Upper lobe of left lung (tissue), 6 donors: ENCODE results near the gene AIMP1. TPM values are rescaled to one million over a fixed set of nuclear protein-coding genes. Genes with fewer than 3 reads are reported as not detected.

Experiments
- ATAC-seq, 2 donors: fragments of 200-7000 bp; cut with Tn5 transposase; one replicate each; pipeline ENCODE4 v1.9.1; 2022; ENCODE audit warnings: mild to moderate bottlenecking in 2 of 2, moderate library complexity in 2 of 2; ENCODE audit not compliant: low FRiP score in 2 of 2
- DNase-seq, 2 donors: peaks; one replicate each; pipeline ENCODE4 v3.0.0-alpha.2; 2019 to 2020
- H3K27ac ChIP-seq, 4 donors: fragments of 200-600 bp; sonication (generic); one replicate each; pipeline ENCODE4 v1.5.1; 2016 to 2019
- H3K27me3 ChIP-seq, 4 donors: fragments of 200-600 bp; sonication (generic); one replicate each; pipeline ENCODE4 v1.5.1; 2017 to 2019
- H3K36me3 ChIP-seq, 4 donors: fragments of 200-600 bp; sonication (generic); one replicate each; pipeline ENCODE4 v1.5.1; 2016 to 2019
- H3K4me1 ChIP-seq, 4 donors: fragments of 200-600 bp; sonication (generic); one replicate each; pipeline ENCODE4 v1.5.1; 2018 to 2019
- H3K4me3 ChIP-seq, 4 donors: fragments of 200-600 bp; sonication (generic); one replicate each; pipeline ENCODE4 v1.5.1; 2017 to 2019; ENCODE audit warnings: mild to moderate bottlenecking in 2 of 4, moderate library complexity in 1 of 4
- H3K9me3 ChIP-seq, 4 donors: fragments of 200-600 bp; sonication (generic); one replicate each; pipeline ENCODE4 v1.5.1; 2018 to 2019
- CTCF ChIP-seq, 6 experiments: fragments of 450-650 bp in 4 of 6; fragments of 200-600 bp in 2 of 6; sonication (generic) in 2 of 6; IDR thresholded peaks; one replicate each; pipeline ENCODE4 v1.5.1; 2016 to 2019; ENCODE audit warnings: antibody characterized with exemption in 6 of 6
- EP300 ChIP-seq, 4 donors: sonication (generic); formaldehyde crosslinking; IDR thresholded peaks; one replicate each; pipeline ENCODE4 v1.5.1; 2017; ENCODE audit warnings: antibody characterized with exemption in 4 of 4, control low read depth in 2 of 4
- POLR2A ChIP-seq, 4 donors: fragments of 450-650 bp; IDR thresholded peaks; one replicate each; pipeline ENCODE4 v1.5.1; 2016 to 2017; ENCODE audit warnings: antibody characterized with exemption in 4 of 4, mild to moderate bottlenecking in 2 of 4
- POLR2AphosphoS5 ChIP-seq, 2 donors: sonication (generic); formaldehyde crosslinking; IDR thresholded peaks; one replicate each; pipeline ENCODE4 v1.5.1; 2017; ENCODE audit warnings: antibody characterized with exemption in 2 of 2
- WGBS, 2 donors: methylation state at CpG; one replicate each; pipeline ENCODE4 v1.1.5; 2017 to 2018; 5-methylcytosine and 5-hydroxymethylcytosine counted together
- total RNA-seq, 6 donors: library from RNA; depleted of rRNA in 4 of 6; stranded (reverse); fragments of >200 nt in 4 of 6; gene quantifications; one replicate each; pipeline versions ENCODE4 v1.1.0 to v1.2.1, GENCODE V29; 2016 to 2021
- donor health status: DM: no; HTN: no; CAD: no; lungs with moderate emphysema.
- donor health status: DM: no; HTN: yes; CAD: no; lungs with severe emphysema.

AIMP1 gene
- total RNA-seq, 6 donors from 2014 or later: 9.4 to 38.5 (median 28.4) TPM

- Histone ChIP-seq H3K4me3 (no peak overlapping the region), H3K27me3 (no peaks in the 10 kb centered on the region), H3K27ac (no peak overlapping the region), H3K36me3 (peaks cover under 1 to 94% (median 29%) of the 10 kb centered on the region in 4 donors), H3K4me1 (no peaks in the 10 kb centered on the region), H3K9me3 (no peaks in the 10 kb centered on the region)
- DNase-seq (no peak), ATAC-seq (no peak)
- WGBS, 2 donors: 88 to 90% methylated on average over 5 of the region's 5 CpGs
- TF ChIP-seq EP300 (IDR thresholded peaks at IDR 0.05) (no peak), CTCF (IDR thresholded peaks at IDR 0.05) (no peak), POLR2AphosphoS5 (IDR thresholded peaks at IDR 0.05) (no peak), POLR2A (IDR thresholded peaks at IDR 0.05) (no peak)
Observed at GRCh38 chr4:106333186-106333585, 16.8 kb downstream of the AIMP1 start.

GRCh38 chr4:106334741-106335470 is 18.6 kb downstream of the AIMP1 start:
- H3K36me3 ChIP-seq: peaks cover 4 to 91% (median 36%) of the 10 kb centered on the region in 4 donors
- H3K4me1 ChIP-seq: no peaks in the 10 kb centered on the region
- ATAC-seq (no peak), DNase-seq (no peak)
- no peak for TF ChIP-seq POLR2A (IDR thresholded peaks at IDR 0.05)
- no peak for TF ChIP-seq CTCF (IDR thresholded peaks at IDR 0.05)
- TF ChIP-seq EP300 (IDR thresholded peaks at IDR 0.05): no peak
- TF ChIP-seq POLR2AphosphoS5 (IDR thresholded peaks at IDR 0.05): no peak
- 92 to 96% methylated on average over 1 of the region's 1 CpG for WGBS, 2 donors
- H3K27ac ChIP-seq: no peak overlapping the region
- no peak overlapping the region for H3K4me3 ChIP-seq
- no peaks in the 10 kb centered on the region for H3K27me3 ChIP-seq
- H3K9me3 ChIP-seq: no peaks in the 10 kb centered on the region

GRCh38 chr4:106336618-106337017 is 20.3 kb downstream of the AIMP1 start:
- no peaks in the 10 kb centered on the region for H3K4me1 ChIP-seq
- no peak for ATAC-seq
- no peaks in the 10 kb centered on the region for H3K27me3 ChIP-seq
- no peak for TF ChIP-seq CTCF (IDR thresholded peaks at IDR 0.05)
- no peak overlapping the region for H3K27ac ChIP-seq
- WGBS, 2 donors: 94 to 98% methylated on average over 3 of the region's 3 CpGs
- no peaks in the 10 kb centered on the region for H3K9me3 ChIP-seq
- DNase-seq: no peak
- no peak overlapping the region for H3K4me3 ChIP-seq
- peaks cover 4 to 80% (median 33%) of the 10 kb centered on the region in 4 donors for H3K36me3 ChIP-seq

GRCh38 chr4:106337916-106338315 is 21.6 kb downstream of the AIMP1 start:
- no peaks in the 10 kb centered on the region for H3K9me3 ChIP-seq
- no peak for TF ChIP-seq EP300 (IDR thresholded peaks at IDR 0.05)
- no peak for TF ChIP-seq POLR2A (IDR thresholded peaks at IDR 0.05)
- TF ChIP-seq CTCF (IDR thresholded peaks at IDR 0.05): no peak
- TF ChIP-seq POLR2AphosphoS5 (IDR thresholded peaks at IDR 0.05): no peak
- H3K36me3 ChIP-seq: peaks cover 4 to 67% (median 32%) of the 10 kb centered on the region in 4 donors
- no peak overlapping the region for H3K4me3 ChIP-seq
- no peaks in the 10 kb centered on the region for H3K4me1 ChIP-seq
- no peaks in the 10 kb centered on the region for H3K27me3 ChIP-seq
- DNase-seq (no peak), ATAC-seq (no peak)
- no peak overlapping the region for H3K27ac ChIP-seq

GRCh38 chr4:106338671-106339070 is 22.3 kb downstream of the AIMP1 start:
- TF ChIP-seq CTCF (IDR thresholded peaks at IDR 0.05) (no peak), POLR2A (IDR thresholded peaks at IDR 0.05) (no peak), EP300 (IDR thresholded peaks at IDR 0.05) (no peak)
- 98 to 100% methylated on average over 1 to 3 of the region's 3 CpGs for WGBS, 2 donors
- Histone ChIP-seq H3K9me3 (no peaks in the 10 kb centered on the region), H3K4me1 (no peaks in the 10 kb centered on the region), H3K4me3 (no peak overlapping the region), H3K36me3 (peaks cover 4 to 60% (median 32%) of the 10 kb centered on the region in 4 donors), H3K27ac (no peak overlapping the region), H3K27me3 (no peaks in the 10 kb centered on the region)
- DNase-seq: no peak
- no peak for ATAC-seq
